GM23248 (cell line): Measurements from ENCODE around the gene FGF4. TPM values are rescaled to one million over a fixed set of nuclear protein-coding genes. Genes with fewer than 3 reads are reported as not detected.

Experiments
- DNase-seq: peaks from one replicate; pipeline ENCODE4 v3.0.0-alpha.2; 2015
- H2AFZ ChIP-seq: fragments of 200-600 bp; sonication (generic); 2 replicates; pipeline ENCODE4 v1.6.1; 2016; ENCODE audit warnings: antibody characterized with exemption
- H3F3A ChIP-seq: fragments of 200-600 bp; sonication (generic); 2 replicates; pipeline ENCODE4 v1.6.1; 2016; ENCODE audit warnings: mild to moderate bottlenecking, antibody characterized with exemption, mixed run types; ENCODE audit not compliant: insufficient read depth
- H3K27ac ChIP-seq: fragments of 200-600 bp; sonication (generic); 2 replicates; pipeline ENCODE4 v1.5.1; 2016; ENCODE audit warnings: mild to moderate bottlenecking
- H3K27me3 ChIP-seq: fragments of 200-600 bp; sonication (generic); replicated peaks from 2 replicates; pipeline ENCODE4 v1.6.1; 2016; ENCODE audit warnings: mild to moderate bottlenecking; ENCODE audit not compliant: insufficient read depth
- H3K36me3 ChIP-seq: fragments of 200-600 bp; sonication (generic); 2 replicates; pipeline ENCODE4 v1.6.1; 2016; ENCODE audit warnings: low read depth, mild to moderate bottlenecking
- H3K4me1 ChIP-seq: fragments of 200-600 bp; sonication (generic); 2 replicates; pipeline ENCODE4 v1.6.1; 2016; ENCODE audit warnings: mild to moderate bottlenecking; ENCODE audit not compliant: insufficient read depth
- H3K4me2 ChIP-seq: fragments of 200-600 bp; sonication (generic); one replicate; pipeline ENCODE4 v1.6.1; 2016; ENCODE audit warnings: mild to moderate bottlenecking; ENCODE audit not compliant: unreplicated experiment
- H3K4me3 ChIP-seq: fragments of 200-600 bp; sonication (generic); 2 replicates; pipeline ENCODE4 v1.5.1; 2016; ENCODE audit warnings: mild to moderate bottlenecking
- H3K79me2 ChIP-seq: fragments of 200-600 bp; sonication (generic); 2 replicates; pipeline ENCODE4 v1.6.1; 2016; ENCODE audit warnings: mild to moderate bottlenecking; ENCODE audit not compliant: insufficient read depth
- H3K9ac ChIP-seq: fragments of 200-600 bp; sonication (generic); 2 replicates; pipeline ENCODE4 v1.6.1; 2016; ENCODE audit warnings: mild to moderate bottlenecking
- H3K9me2 ChIP-seq: fragments of 200-600 bp; sonication (generic); 2 replicates; pipeline ENCODE4 v1.6.1; 2016; ENCODE audit warnings: mixed run types, mild to moderate bottlenecking, moderate library complexity; ENCODE audit not compliant: insufficient read depth
- H3K9me3 ChIP-seq: fragments of 200-600 bp; sonication (generic); one replicate; pipeline ENCODE4 v1.6.1; 2017; ENCODE audit warnings: low read depth
- H4K20me1 ChIP-seq: fragments of 200-600 bp; sonication (generic); 2 replicates; pipeline ENCODE4 v1.6.0; 2016; ENCODE audit not compliant: insufficient read depth
- EZH2 ChIP-seq: fragments of 200-600 bp; sonication (generic); IDR thresholded peaks from 2 replicates; pipeline ENCODE4 v1.6.1; 2018; ENCODE audit warnings: antibody characterized with exemption, mild to moderate bottlenecking; ENCODE audit not compliant: insufficient read depth, poor library complexity, severe bottlenecking
- EZH2phosphoT487 ChIP-seq: fragments of 200-600 bp; sonication (generic); IDR thresholded peaks from 2 replicates; pipeline ENCODE4 v1.6.1; 2018; ENCODE audit warnings: antibody characterized with exemption, moderate library complexity, mild to moderate bottlenecking, low read depth; ENCODE audit not compliant: insufficient read depth
- WGBS, 2 experiments: methylation state at CpG; one replicate each; pipeline ENCODE4 v1.1.6; 2015 to 2017; ENCODE audit warnings: low lambda C conversion rate in 2 of 2, low coverage in 1 of 2; ENCODE audit errors: missing lambda C conversion rate in 2 of 2; 5-methylcytosine and 5-hydroxymethylcytosine counted together
- in situ Hi-C: fragments of 300-500 bp; cut with MboI; formaldehyde crosslinking; loops from 2 replicates; pipeline ENCODE4 v1.15.0; 2020
- polyA plus RNA-seq: library from polyadenylated mRNA; unstranded; fragments of >200 nt; fragmentation: Nextera tagmentation; extraction: Ambion mirVana; gene quantifications from 2 replicates; pipeline ENCODE4 v1.2.1, GENCODE V29; 2016
- total RNA-seq: library from RNA; depleted of rRNA; stranded (reverse); fragments of >200 nt; shearing (Covaris generic); gene quantifications from 2 replicates; pipeline ENCODE4 v1.2.3, GENCODE V29; 2014

Gene FGF4
- total and polyA plus RNA-seq, 2 experiments from 2014 or later: not detected

DNA sequence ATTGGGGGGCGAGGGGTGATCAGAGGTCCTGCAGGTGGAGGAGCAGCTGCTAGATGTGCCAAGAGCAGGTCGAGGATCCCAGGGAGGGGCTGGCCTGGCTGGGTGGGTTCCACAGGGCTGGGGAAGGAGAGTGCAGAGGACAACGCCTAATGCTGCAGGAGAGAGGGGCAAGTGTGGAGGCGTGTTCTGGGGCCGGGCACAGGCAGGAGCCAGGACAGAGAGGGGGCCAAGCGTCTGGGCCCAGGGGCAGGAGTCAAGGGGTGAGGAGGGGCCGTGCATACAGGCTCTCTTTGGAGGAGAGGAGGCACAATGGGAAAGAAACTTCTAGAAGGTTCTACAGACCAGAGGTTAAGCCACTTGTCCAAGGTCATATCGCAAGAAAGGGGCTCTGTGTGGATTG is 44.6 kb downstream of the FGF4 start:
- no peaks in the 10 kb centered on the region for H3K9me3 ChIP-seq
- DNase-seq: no peak
- peaks cover 16% of the 10 kb centered on the region for H3K27me3 ChIP-seq
- H3K4me3 ChIP-seq: no peak overlapping the region
- no peak overlapping the region for H2AFZ ChIP-seq
- no peak overlapping the region for H3K27ac ChIP-seq
- H3F3A ChIP-seq: no peaks in the 10 kb centered on the region
- H3K4me1 ChIP-seq: no peaks in the 10 kb centered on the region
- H3K36me3 ChIP-seq: no peaks in the 10 kb centered on the region
- no peak overlapping the region for H3K4me2 ChIP-seq
- H3K79me2 ChIP-seq: no peaks in the 10 kb centered on the region
- WGBS, 2 experiments: 34 to 49% methylated on average over 7 to 8 of the region's 8 CpGs
- no peaks in the 10 kb centered on the region for H4K20me1 ChIP-seq
- H3K9me2 ChIP-seq: no peaks in the 10 kb centered on the region
- TF ChIP-seq EZH2 (no peak), EZH2phosphoT487 (no peak)
- H3K9ac ChIP-seq: no peak overlapping the region
- in situ Hi-C loops: no loop called here

DNA sequence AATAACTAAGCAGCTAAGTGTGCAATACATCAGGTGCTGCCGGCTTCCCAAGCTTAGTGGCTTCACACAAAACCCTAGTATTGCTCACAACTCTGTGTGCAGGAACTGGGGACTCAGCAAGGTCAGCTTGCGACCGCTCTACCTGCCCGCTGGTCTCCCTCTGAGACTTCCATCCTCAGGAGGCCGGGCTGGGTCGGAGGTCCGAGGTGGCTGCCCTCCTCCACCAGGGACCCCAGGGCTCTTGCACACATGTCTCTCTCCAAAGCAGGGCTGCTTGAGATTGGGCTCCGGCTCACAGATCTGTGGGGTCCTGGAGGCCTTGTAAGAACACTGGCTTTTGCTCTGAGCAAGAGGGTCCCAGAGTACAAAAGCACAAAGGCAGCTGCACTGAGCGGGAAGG is 45.9 kb downstream of the FGF4 start:
- Histone ChIP-seq H4K20me1 (no peaks in the 10 kb centered on the region), H3K9me2 (no peaks in the 10 kb centered on the region), H3F3A (no peaks in the 10 kb centered on the region), H3K27me3 (peaks cover 26% of the 10 kb centered on the region), H3K79me2 (no peaks in the 10 kb centered on the region), H3K9me3 (no peaks in the 10 kb centered on the region), H3K27ac (no peak overlapping the region), H3K9ac (no peak overlapping the region), H3K4me2 (no peak overlapping the region), H2AFZ (no peak overlapping the region), H3K4me1 (no peaks in the 10 kb centered on the region), H3K4me3 (no peak overlapping the region), H3K36me3 (no peaks in the 10 kb centered on the region)
- 59% methylated on average over 9 of the region's 9 CpGs for WGBS, 2 experiments
- TF ChIP-seq EZH2phosphoT487: no peak
- no peak for TF ChIP-seq EZH2
- no peak for DNase-seq
- in situ Hi-C loops: no loop called here

DNA sequence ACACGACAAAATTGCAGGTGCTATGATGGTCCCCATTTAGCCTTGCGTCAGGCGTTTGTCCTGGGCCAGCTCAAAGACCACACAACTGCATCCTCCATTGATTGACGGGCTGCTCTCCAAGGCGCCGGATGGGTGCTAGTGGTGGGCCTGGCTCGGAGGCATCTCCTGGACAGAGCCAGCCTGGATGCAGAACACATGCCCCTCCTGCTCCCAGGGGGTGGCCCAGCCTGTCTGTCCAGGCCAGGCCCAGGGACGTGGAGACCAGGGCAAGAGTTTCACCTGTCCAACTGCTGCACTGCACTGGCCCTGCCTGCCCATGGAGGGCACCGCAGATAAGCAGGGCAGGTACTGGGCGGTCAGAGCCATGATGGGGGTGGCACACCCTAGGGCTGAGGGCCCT is 47.9 kb downstream of the FGF4 start:
- TF ChIP-seq EZH2phosphoT487: no peak
- TF ChIP-seq EZH2: no peak
- H3K36me3 ChIP-seq: no peaks in the 10 kb centered on the region
- no peak overlapping the region for H3K27ac ChIP-seq
- DNase-seq: no peak
- H3K79me2 ChIP-seq: no peaks in the 10 kb centered on the region
- H4K20me1 ChIP-seq: no peaks in the 10 kb centered on the region
- H3K9ac ChIP-seq: no peak overlapping the region
- H3K4me3 ChIP-seq: no peak overlapping the region
- no peak overlapping the region for H2AFZ ChIP-seq
- no peaks in the 10 kb centered on the region for H3F3A ChIP-seq
- WGBS, 2 experiments: 51 to 55% methylated on average over 10 of the region's 10 CpGs
- in situ Hi-C loops: no loop called here
- H3K9me3 ChIP-seq: no peaks in the 10 kb centered on the region
- no peaks in the 10 kb centered on the region for H3K9me2 ChIP-seq
- H3K4me1 ChIP-seq: no peaks in the 10 kb centered on the region
- peaks cover 36% of the 10 kb centered on the region for H3K27me3 ChIP-seq
- no peak overlapping the region for H3K4me2 ChIP-seq

DNA sequence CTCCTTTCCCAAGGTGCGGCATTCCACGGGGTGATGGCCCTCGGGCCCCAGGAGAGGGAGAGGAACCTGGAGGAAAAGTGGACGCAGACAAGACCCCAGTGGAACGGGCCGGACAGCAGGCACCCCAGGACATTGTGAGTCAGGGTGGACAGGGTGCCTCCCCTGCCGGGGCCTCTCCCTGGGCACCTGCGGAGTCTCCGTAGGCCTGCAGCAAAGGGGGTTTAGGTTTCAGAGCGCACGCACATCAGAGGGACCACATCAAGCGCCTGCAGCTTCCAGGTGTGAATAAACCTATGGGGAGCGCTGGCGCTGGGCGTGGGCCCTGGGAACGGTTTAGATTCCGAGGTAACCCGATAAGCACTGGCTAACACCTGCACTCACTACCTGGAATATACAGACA is 48.7 kb downstream of the FGF4 start:
- no peak overlapping the region for H2AFZ ChIP-seq
- no peaks in the 10 kb centered on the region for H3K9me2 ChIP-seq
- no peaks in the 10 kb centered on the region for H3F3A ChIP-seq
- no peaks in the 10 kb centered on the region for H3K36me3 ChIP-seq
- in situ Hi-C loops: no loop called here
- H3K4me3 ChIP-seq: no peak overlapping the region
- no peak overlapping the region for H3K4me2 ChIP-seq
- TF ChIP-seq EZH2 (no peak), EZH2phosphoT487 (no peak)
- H3K27ac ChIP-seq: no peak overlapping the region
- no peak for DNase-seq
- WGBS, 2 experiments: 29 to 34% methylated on average over 15 to 18 of the region's 18 CpGs
- H4K20me1 ChIP-seq: no peaks in the 10 kb centered on the region
- H3K9me3 ChIP-seq: no peaks in the 10 kb centered on the region
- H3K9ac ChIP-seq: no peak overlapping the region
- no peaks in the 10 kb centered on the region for H3K4me1 ChIP-seq
- peaks cover 44% of the 10 kb centered on the region for H3K27me3 ChIP-seq
- H3K79me2 ChIP-seq: no peaks in the 10 kb centered on the region

DNA sequence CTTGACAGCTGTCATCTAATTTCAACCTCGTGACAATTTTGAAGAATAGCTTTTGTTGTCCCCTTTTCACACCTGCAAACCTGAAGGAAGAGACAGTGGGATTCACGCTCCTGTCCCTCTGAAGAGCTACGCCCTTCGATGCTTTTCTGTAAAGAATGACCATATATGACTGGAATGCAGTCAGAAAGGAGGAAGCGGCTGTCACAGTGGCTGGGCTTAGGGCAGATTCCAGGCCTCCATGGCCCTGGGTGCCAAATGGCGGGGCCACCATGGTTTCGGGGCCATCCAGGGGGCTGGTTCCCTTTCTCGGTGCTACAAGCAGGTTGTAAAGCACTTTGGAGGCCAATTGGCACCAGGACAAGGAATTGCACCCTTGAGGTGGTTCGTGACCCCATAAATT is 49.1 kb downstream of the FGF4 start:
- in situ Hi-C loops: no loop called here

More for the DNA sequence above, 49.1 kb downstream of the FGF4 start:
- Histone ChIP-seq H4K20me1 (no peaks in the 10 kb centered on the region), H3K27ac (no peak overlapping the region), H3K4me1 (no peaks in the 10 kb centered on the region), H3F3A (no peaks in the 10 kb centered on the region), H3K9ac (no peak overlapping the region), H3K4me3 (no peak overlapping the region), H3K9me2 (no peaks in the 10 kb centered on the region), H3K9me3 (no peaks in the 10 kb centered on the region), H3K36me3 (no peaks in the 10 kb centered on the region), H3K79me2 (no peaks in the 10 kb centered on the region), H3K4me2 (no peak overlapping the region), H3K27me3 (peaks cover 48% of the 10 kb centered on the region), H2AFZ (no peak overlapping the region)
- no peak for TF ChIP-seq EZH2phosphoT487
- no peak for TF ChIP-seq EZH2
- DNase-seq: no peak
- 35% methylated on average over 9 of the region's 9 CpGs for WGBS, 2 experiments
